NCI-H187 (cell line): ENCODE results near the gene RPL7A.
"Not testable (repeated sequence)": the region's sequence is repeated elsewhere in the genome, so short reads cannot be mapped to it uniquely, and the experiment has no call there.

Experiments used
- DNase-seq, 2 experiments: peaks; one replicate each; lab custom pipeline; 2025; lab: John Stamatoyannopoulos, UW

The RPL7A gene

GRCh38 chr9:133389025-133389557, 41.1 kb downstream of the RPL7A start:
- no peak for DNase-seq

- DNase-seq: no peak
These were observed 41.5 kb downstream of the RPL7A start for GRCh38 chr9:133389562-133389961.

GRCh38 chr9:133390713-133391112, 42.7 kb downstream of the RPL7A start:
- no peak for DNase-seq

- not testable (repeated sequence) for DNase-seq
These were observed 43.4 kb downstream of the RPL7A start for GRCh38 chr9:133391449-133391848.

- DNase-seq: not testable (repeated sequence)
These were observed 44.3 kb downstream of the RPL7A start for GRCh38 chr9:133392308-133392707.

GRCh38 chr9:133393399-133393798, 45.4 kb downstream of the RPL7A start:
- no peak for DNase-seq

- DNase-seq: no peak
These were observed 46.8 kb downstream of the RPL7A start for GRCh38 chr9:133394687-133395271.

- DNase-seq: no peak
These were observed 48.9 kb downstream of the RPL7A start for GRCh38 chr9:133396952-133397351.

- no peak for DNase-seq
These were observed 49.4 kb downstream of the RPL7A start for GRCh38 chr9:133397370-133397769.

GRCh38 chr9:133397895-133398294, 49.9 kb downstream of the RPL7A start:
- DNase-seq: no peak

GRCh38 chr9:133400292-133400691, 52.3 kb downstream of the RPL7A start:
- no peak for DNase-seq
